GM12878 (cell line): Measurements from ENCODE around the gene C4BPB. TPM values are rescaled to one million over a fixed set of nuclear protein-coding genes. Genes with fewer than 3 reads are reported as not detected.

Experiments
- ATAC-seq: fragments of 200-7000 bp; cut with Tn5 transposase; 3 replicates; pipeline ENCODE4 v1.9.1; 2020; ENCODE audit warnings: mild to moderate bottlenecking, moderate library complexity
- BruUV-seq: library from RNA; stranded (reverse); fragments of 400-500 nt; replicated peaks from 2 replicates; lab custom pipeline; 2021; lab: Mats Ljungman, UMichigan
- CTCF ChIA-PET: fragments of 300-600 bp; sonication (Branson Sonifier 250); formaldehyde crosslinking; extraction: SDS; loops from one replicate; lab custom pipeline; 2021; ENCODE audit warnings: inconsistent platforms; lab: Yijun Ruan, JAX
- POLR2A ChIA-PET: fragments of 350-600 bp; formaldehyde crosslinking; extraction: SDS; loops from one replicate; lab custom pipeline; 2021; ENCODE audit warnings: inconsistent platforms; lab: Charles Lee
- RAD21 ChIA-PET: fragments of 300-600 bp; sonication (Branson Sonifier 250); formaldehyde crosslinking; loops from one replicate; lab custom pipeline; 2023; ENCODE audit warnings: antibody characterized with exemption; ENCODE audit not compliant: unreplicated experiment; lab: Charles Lee
- SMC1A ChIA-PET: fragments of 300-600 bp; sonication (Branson Sonifier 250); formaldehyde crosslinking; loops from one replicate; lab custom pipeline; 2023; ENCODE audit not compliant: unreplicated experiment, uncharacterized antibody; lab: Charles Lee
- DNase-seq: peaks from one replicate; pipeline ENCODE4 v3.0.0-alpha.2; 2011; ENCODE audit warnings: low read depth, low spot score
- FAIRE-seq: peaks from 3 replicates; lab custom pipeline; 2011; peaks lifted over from hg19 to GRCh38; lab: Jason Lieb, UNC
- H2AFZ ChIP-seq: 2 replicates; pipeline ENCODE4 v1.6.0; 2011; ENCODE audit warnings: low read depth, low read length, control low read depth; ENCODE audit not compliant: control insufficient read depth
- H3K27ac ChIP-seq: 2 replicates; pipeline ENCODE4 v1.5.1; 2011; ENCODE audit warnings: control low read depth; ENCODE audit not compliant: control insufficient read depth, insufficient read depth
- H3K27me3 ChIP-seq, 2 experiments: replicated peaks in 1 of 2; 2 replicates each; pipeline versions ENCODE4 v1.6.0 to v1.6.1; 2011; ENCODE audit warnings: low read length in 1 of 2; ENCODE audit not compliant: control insufficient read depth in 2 of 2, insufficient read depth in 2 of 2
- H3K36me3 ChIP-seq, 2 experiments: 2 replicates each; pipeline ENCODE4 v1.5.1; 2011; ENCODE audit warnings: low read length in 1 of 2; ENCODE audit not compliant: control insufficient read depth in 2 of 2, insufficient read depth in 2 of 2
- H3K4me1 ChIP-seq: 2 replicates; pipeline ENCODE4 v1.6.1; 2011; ENCODE audit warnings: mild to moderate bottlenecking, low read length, moderate library complexity, mixed read lengths; ENCODE audit not compliant: control insufficient read depth, insufficient read depth
- H3K4me2 ChIP-seq: 2 replicates; pipeline ENCODE4 v1.6.0; 2011; ENCODE audit warnings: control low read depth; ENCODE audit not compliant: control insufficient read depth, insufficient read depth
- H3K4me3 ChIP-seq: fragments of 200-600 bp; sonication (generic); 2 replicates; pipeline ENCODE4 v1.5.1; 2016
- H3K79me2 ChIP-seq: 2 replicates; pipeline ENCODE4 v1.6.0; 2011; ENCODE audit warnings: low read length; ENCODE audit not compliant: control insufficient read depth, insufficient read depth
- H3K9ac ChIP-seq: 2 replicates; pipeline ENCODE4 v1.8.0; 2011; ENCODE audit warnings: low read length, control low read depth, mixed read lengths; ENCODE audit not compliant: control insufficient read depth, insufficient read depth
- H3K9me3 ChIP-seq: replicated peaks from 3 replicates; pipeline ENCODE4 v1.5.1; 2011; ENCODE audit warnings: mild to moderate bottlenecking, low read length; ENCODE audit not compliant: control insufficient read depth, insufficient read depth
- H4K20me1 ChIP-seq: 2 replicates; pipeline ENCODE4 v1.6.0; 2011; ENCODE audit not compliant: control insufficient read depth, insufficient read depth
- ATF7 ChIP-seq: fragments of 450-650 bp; IDR thresholded peaks from 2 replicates; pipeline ENCODE4 v1.6.1; 2016; ENCODE audit warnings: low read depth, mild to moderate bottlenecking
- BMI1 ChIP-seq: fragments of 450-650 bp; IDR thresholded peaks from 2 replicates; pipeline ENCODE4 v1.6.1; 2016; ENCODE audit warnings: mild to moderate bottlenecking, moderate library complexity, borderline replicate concordance
- DPF2 ChIP-seq: fragments of 450-650 bp; IDR thresholded peaks from 2 replicates; pipeline ENCODE4 v1.6.1; 2017; ENCODE audit warnings: mild to moderate bottlenecking
- NR2C1 ChIP-seq: fragments of 450-650 bp; IDR thresholded peaks from 2 replicates; pipeline ENCODE4 v1.6.1; 2017; ENCODE audit warnings: antibody characterized with exemption, mild to moderate bottlenecking, moderate library complexity
- PBX3 ChIP-seq: IDR thresholded peaks from 2 replicates; pipeline ENCODE4 v1.6.1; 2011; ENCODE audit warnings: mild to moderate bottlenecking, low read depth, low read length, moderate library complexity; ENCODE audit not compliant: insufficient replicate concordance
- PML ChIP-seq: IDR thresholded peaks from 2 replicates; pipeline ENCODE4 v1.6.1; 2012; ENCODE audit warnings: low read length, inconsistent platforms
- POLR2A ChIP-seq: IDR thresholded peaks from 2 replicates; pipeline ENCODE4 v1.6.1; 2011; ENCODE audit warnings: low read depth, mild to moderate bottlenecking, low read length
- SIN3A ChIP-seq: IDR thresholded peaks from 2 replicates; pipeline ENCODE4 v1.6.1; 2012; ENCODE audit warnings: low read depth, low read length, improper control_type of control experiment
- SMAD5 ChIP-seq: IDR thresholded peaks from 2 replicates; pipeline ENCODE4 v1.6.1; 2016; ENCODE audit warnings: antibody characterized with exemption, low read depth
- SP1 ChIP-seq: IDR thresholded peaks from one replicate; pipeline ENCODE4 v1.6.1; 2011; ENCODE audit warnings: low read depth, low read length
- WGBS: methylation state at CpG from one replicate; pipeline ENCODE4 v1.1.6; 2016; ENCODE audit warnings: low lambda C conversion rate; ENCODE audit not compliant: insufficient replicate concordance, insufficient coverage; ENCODE audit errors: missing lambda C conversion rate; 5-methylcytosine and 5-hydroxymethylcytosine counted together
- in situ Hi-C: fragments of 300-500 bp; cut with MboI; formaldehyde crosslinking; loops from 9 replicates; pipeline ENCODE4 v1.14.3; 2018; ENCODE audit warnings: mixed read lengths
- intact Hi-C: fragments of 100-400 bp; cut with micrococcal nuclease; formaldehyde crosslinking; loops from one replicate; pipeline ENCODE4 v1.14.2; 2022; ENCODE audit not compliant: unreplicated experiment
- polyA plus RNA-seq, 11 experiments: library from polyadenylated mRNA; depleted of rRNA in 4 of 11; unstranded in 6 of 11; stranded (reverse) in 5 of 11; fragments of >200 nt; fragmentation: Nextera tagmentation in 4 of 11; fragmentation: Illumina TruSeq in 1 of 11; extraction: Ambion mirVana in 4 of 11; extraction: Trizol in 1 of 11; gene quantifications; 1 replicate in 1 of 11; 2 replicates in 10 of 11; pipeline versions ENCODE4 v1.2.1 to v1.2.3, GENCODE V29; 2011 to 2016; ENCODE audit warnings: inconsistent platforms in 2 of 11, missing spikeins in 2 of 11, low read depth in 1 of 11
- total RNA-seq, 4 experiments: library from RNA; depleted of rRNA in 3 of 4; stranded (reverse); fragments of >200 nt in 3 of 4; fragmentation: Illumina TruSeq in 1 of 4; extraction: Trizol in 1 of 4; gene quantifications; 2 replicates each; pipeline versions ENCODE4 v1.2.1 to v1.2.3, GENCODE V29; 2013 to 2021

The C4BPB gene
- total and polyA plus RNA-seq, 10 of the 15 experiments (the other 5 are each of a cell fraction or from before 2014, with no cell fraction given): 0.31 to 1.2 (median 0.53) TPM; not detected in 1

- SMC1A ChIA-PET: interaction anchor here (2.4 kb wide), 1 partner anchor 10 kb away, joined by 5 read pairs; no protein-coding TSS in a partner anchor
- Histone ChIP-seq H3K79me2 (no peaks in the 10 kb centered on the region), H2AFZ (no peak overlapping the region), H4K20me1 (no peaks in the 10 kb centered on the region), H3K4me3 (no peak overlapping the region), H3K27me3 (no peaks in the 10 kb centered on the region), H3K27ac (no peak overlapping the region), H3K9ac (no peak overlapping the region)
- DNase-seq: no peak
- RAD21 ChIA-PET: no interaction called here
- BruUV-seq: no TSS peak
- CTCF ChIA-PET: interaction anchor here (1.8 kb wide), 1 partner anchor 17 kb away, joined by 8 read pairs; no protein-coding TSS in a partner anchor
- intact Hi-C loops: no loop called here
- TF ChIP-seq SIN3A: no peak
- TF ChIP-seq, all 136 proteins: peak for 0
- WGBS: 90% methylated on average over 1 of the region's 1 CpG
- no peak overlapping the region for H3K4me2 ChIP-seq
- H3K9me3 ChIP-seq: peaks cover 3% of the 10 kb centered on the region; the same call in 2 of the 3 replicates
- H3K4me1 ChIP-seq: peaks cover 4% of the 10 kb centered on the region
- ATAC-seq (no peak), FAIRE-seq (no peak)
- H3K36me3 ChIP-seq: no peaks in the 10 kb centered on the region
- POLR2A ChIA-PET: no interaction called here
- in situ Hi-C loops: no loop called here
Measured at GRCh38 chr1:207101720-207102119, 13.1 kb downstream of the C4BPB start.

- Histone ChIP-seq H3K9me3 (peaks cover 3% of the 10 kb centered on the region; the same call in 2 of the 3 replicates), H3K36me3 (no peaks in the 10 kb centered on the region), H3K4me2 (no peak overlapping the region), H3K27me3 (no peaks in the 10 kb centered on the region), H3K79me2 (no peaks in the 10 kb centered on the region), H2AFZ (no peak overlapping the region), H3K4me3 (no peak overlapping the region), H3K4me1 (peaks cover 4% of the 10 kb centered on the region), H3K9ac (no peak overlapping the region), H4K20me1 (no peaks in the 10 kb centered on the region), H3K27ac (no peak overlapping the region)
- TF ChIP-seq POLR2A (no peak), SP1 (no peak), BMI1 (no peak), ATF7 (no peak), NR2C1 (no peak), PML (no peak), SMAD5 (no peak), DPF2 (no peak), PBX3 (no peak)
- RAD21 ChIA-PET: no interaction called here
- in situ Hi-C loops: no loop called here
- CTCF ChIA-PET: no interaction called here
- WGBS: 40% methylated on average over 5 of the region's 5 CpGs
- ATAC-seq (no peak), DNase-seq (no peak), FAIRE-seq (no peak)
- SMC1A ChIA-PET: no interaction called here
- POLR2A ChIA-PET: no interaction called here
- BruUV-seq: no TSS peak
- intact Hi-C loops: no loop called here
Measured at GRCh38 chr1:207102146-207102545, 13.5 kb downstream of the C4BPB start.
